DMS53 treated with DMSO at 0.1 percent for 48 hours (cell line): ENCODE data around the gene SPEN.
A peak's percentile ranks its signal among the peaks of the same experiment; 100 is the strongest.
"Not testable (repeated sequence)": the region's sequence is repeated elsewhere in the genome, so short reads cannot be mapped to it uniquely, and the experiment has no call there.

Source experiments
- DNase-seq: peaks from one replicate; lab custom pipeline; 2025; ENCODE audit not compliant: unreplicated experiment; lab: John Stamatoyannopoulos, UW

Gene SPEN

GRCh38 chr1:15847100-15847892 lies at the start of gene SPEN:
Gene SPEN, plus strand, starts transcription at chr1:15847707. Its CDS starts 361 bp downstream, at chr1:15848068.
- DNase-seq, result peak; percentile 92

- DNase-seq, result no peak
Observed at GRCh38 chr1:15799004-15799867, 48.3 kb upstream of the SPEN start.

GRCh38 chr1:15799928-15800835 lies 47.3 kb upstream of the SPEN start:
- peak; percentile 84 for DNase-seq

GRCh38 chr1:15802234-15802965 lies 45.1 kb upstream of the SPEN start:
- no peak for DNase-seq

- DNase-seq, result no peak
Observed at GRCh38 chr1:15803380-15803779, 44.1 kb upstream of the SPEN start.

GRCh38 chr1:15804060-15804459 lies 43.4 kb upstream of the SPEN start:
- no peak for DNase-seq

GRCh38 chr1:15807121-15807520 lies 40.4 kb upstream of the SPEN start:
- DNase-seq, result no peak

- DNase-seq, result not testable (repeated sequence)
Observed at GRCh38 chr1:15807549-15807948, 40.0 kb upstream of the SPEN start, which contains the start of gene UQCRHL. Gene UQCRHL, minus strand, starts transcription at chr1:15807649. Its CDS starts 0 bp downstream, at chr1:15807649.

- DNase-seq, result no peak
Observed at GRCh38 chr1:15808955-15809354, 38.6 kb upstream of the SPEN start.

GRCh38 chr1:15810073-15810472 lies 37.4 kb upstream of the SPEN start:
- no peak for DNase-seq

- no peak for DNase-seq
Observed at GRCh38 chr1:15816674-15817073, 30.8 kb upstream of the SPEN start.

- no peak for DNase-seq
Observed at GRCh38 chr1:15820478-15820877, 27.0 kb upstream of the SPEN start.

- no peak for DNase-seq
Observed at GRCh38 chr1:15825800-15826199, 21.7 kb upstream of the SPEN start.

GRCh38 chr1:15826810-15827507 lies 20.5 kb upstream of the SPEN start:
- DNase-seq, result no peak

GRCh38 chr1:15827567-15827966 lies 19.9 kb upstream of the SPEN start:
- not testable (repeated sequence) for DNase-seq

- not testable (repeated sequence) for DNase-seq
Observed at GRCh38 chr1:15828931-15829330, 18.6 kb upstream of the SPEN start.

- no peak for DNase-seq
Observed at GRCh38 chr1:15830258-15830657, 17.2 kb upstream of the SPEN start.

GRCh38 chr1:15833069-15833679 lies 14.3 kb upstream of the SPEN start:
- DNase-seq, result peak; percentile 61

- no peak for DNase-seq
Observed at GRCh38 chr1:15833842-15834405, 13.6 kb upstream of the SPEN start.
